MM.1S (cell line): ENCODE measurements around the gene SLC4A5.

Experiments
- DNase-seq: peaks from one replicate; pipeline ENCODE4 v3.0.0-alpha.2; 2015
- H2AFZ ChIP-seq: fragments of 300-600 bp; sonication (generic); 2 replicates; pipeline ENCODE4 v1.6.0; 2016; ENCODE audit warnings: antibody characterized with exemption, low read length
- H3F3A ChIP-seq: fragments of 300-600 bp; sonication (generic); 2 replicates; pipeline ENCODE4 v1.6.1; 2016; ENCODE audit warnings: mild to moderate bottlenecking, antibody characterized with exemption, low read length, moderate library complexity, mixed read lengths; ENCODE audit not compliant: insufficient read depth
- H3K27ac ChIP-seq: fragments of 300-600 bp; sonication (generic); 2 replicates; pipeline ENCODE4 v1.5.1; 2016; ENCODE audit warnings: mild to moderate bottlenecking, low read length
- H3K27me3 ChIP-seq: fragments of 300-600 bp; sonication (generic); replicated peaks from 2 replicates; pipeline ENCODE4 v1.6.0; 2016; ENCODE audit warnings: low read length; ENCODE audit not compliant: insufficient read depth
- H3K36me3 ChIP-seq: fragments of 300-600 bp; sonication (generic); replicated peaks from 2 replicates; pipeline ENCODE4 v1.6.1; 2016; ENCODE audit warnings: mild to moderate bottlenecking, low read length, mixed read lengths; ENCODE audit not compliant: insufficient read depth
- H3K4me1 ChIP-seq: fragments of 300-600 bp; sonication (generic); 2 replicates; pipeline ENCODE4 v1.6.1; 2016; ENCODE audit warnings: low read length, mixed read lengths
- H3K4me2 ChIP-seq: fragments of 300-600 bp; sonication (generic); 2 replicates; pipeline ENCODE4 v1.6.0; 2016; ENCODE audit warnings: low read depth, low read length
- H3K4me3 ChIP-seq: fragments of 300-600 bp; sonication (generic); 2 replicates; pipeline ENCODE4 v1.5.1; 2016; ENCODE audit warnings: low read length, mixed read lengths
- H3K79me2 ChIP-seq: fragments of 300-600 bp; sonication (generic); 2 replicates; pipeline ENCODE4 v1.6.1; 2016; ENCODE audit warnings: mixed run types, low read length, mixed read lengths
- H3K9ac ChIP-seq: fragments of 300-600 bp; sonication (generic); 2 replicates; pipeline ENCODE4 v1.6.1; 2016; ENCODE audit warnings: low read length, mixed read lengths
- H3K9me2 ChIP-seq: fragments of 300-600 bp; sonication (generic); replicated peaks from 2 replicates; pipeline ENCODE4 v1.6.1; 2016; ENCODE audit warnings: mild to moderate bottlenecking, low read length, mixed read lengths; ENCODE audit not compliant: insufficient read depth
- H3K9me3 ChIP-seq: fragments of 300-600 bp; sonication (generic); replicated peaks from 2 replicates; pipeline ENCODE4 v1.6.1; 2016; ENCODE audit warnings: mild to moderate bottlenecking, low read length, mixed read lengths; ENCODE audit not compliant: insufficient read depth
- H4K20me1 ChIP-seq: fragments of 300-600 bp; sonication (generic); 2 replicates; pipeline ENCODE4 v1.6.1; 2016; ENCODE audit warnings: mild to moderate bottlenecking, low read length, moderate library complexity, mixed read lengths; ENCODE audit not compliant: insufficient read depth
- CTCF ChIP-seq: fragments of 300-600 bp; sonication (generic); IDR thresholded peaks from 2 replicates; pipeline ENCODE4 v1.5.1; 2016; ENCODE audit warnings: antibody characterized with exemption, low read length, mixed read lengths
- EZH2 ChIP-seq: fragments of 300-600 bp; sonication (generic); optimal IDR thresholded peaks from 2 replicates; pipeline ENCODE3; 2017; ENCODE audit warnings: low read depth, mild to moderate bottlenecking, antibody characterized with exemption, low read length, mixed read lengths
- EZH2phosphoT487 ChIP-seq: fragments of 300-600 bp; sonication (generic); IDR thresholded peaks from 2 replicates; pipeline ENCODE4 v1.6.1; 2018; ENCODE audit warnings: antibody characterized with exemption, low read length

SLC4A5 gene

GRCh38 chr2:74225698-74226459 is 117.3 kb downstream of the SLC4A5 start:
- H3K36me3 ChIP-seq: no peaks in the 10 kb centered on the region
- no peak for TF ChIP-seq EZH2
- TF ChIP-seq EZH2phosphoT487: no peak
- TF ChIP-seq CTCF: no peak

DNA sequence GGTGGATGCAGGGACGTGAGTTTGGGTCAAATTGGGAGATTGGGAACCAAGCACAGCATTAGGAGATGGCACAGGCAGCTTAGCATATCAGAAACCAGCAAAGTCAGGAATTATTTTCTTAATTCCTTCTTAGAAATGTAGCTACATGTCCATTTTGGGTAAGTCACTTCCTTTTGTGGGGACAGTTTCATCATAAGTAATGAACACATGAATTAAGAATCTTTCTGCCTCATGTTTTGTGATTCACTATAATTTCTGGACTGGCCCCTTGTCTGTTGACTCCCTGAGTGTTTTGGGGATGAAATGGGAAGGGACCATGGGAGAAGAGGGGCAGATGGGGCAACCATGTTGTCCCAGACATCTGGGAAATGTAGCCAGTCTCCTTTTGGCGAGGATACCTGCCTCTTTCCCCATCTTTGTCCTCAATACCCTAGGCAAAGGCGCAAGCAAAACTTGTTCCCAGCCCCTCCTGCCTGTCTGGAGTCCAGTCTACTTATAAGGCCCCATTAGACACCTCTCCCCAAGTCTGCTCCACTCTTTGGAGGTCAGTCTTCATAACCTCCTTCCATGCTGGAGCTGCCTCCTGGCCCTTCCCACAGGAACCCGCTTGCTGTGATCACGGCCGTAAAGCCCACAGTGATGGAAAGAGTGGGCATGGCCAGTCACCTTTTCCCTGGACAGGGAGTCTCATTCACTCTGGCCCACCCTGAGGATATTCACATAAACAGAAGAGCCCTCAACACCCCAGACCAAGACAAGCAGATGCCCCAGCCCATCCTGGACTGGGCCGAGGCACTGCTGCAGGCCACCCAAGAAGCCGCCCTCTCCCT is 119.1 kb downstream of the SLC4A5 start:
- Histone ChIP-seq H2AFZ (no peak overlapping the region), H3K27ac (no peak overlapping the region)
- DNase-seq: no peak

More at GRCh38 chr2:74225698-74226459, 117.3 kb downstream of the SLC4A5 start:
- Histone ChIP-seq H4K20me1 (no peaks in the 10 kb centered on the region), H3K9me2 (no peaks in the 10 kb centered on the region), H3K9ac (no peak overlapping the region), H3K79me2 (no peaks in the 10 kb centered on the region), H3K4me2 (no peak overlapping the region), H3K4me3 (no peak overlapping the region), H3F3A (no peaks in the 10 kb centered on the region; the same call in 1 of the 2 replicates), H3K9me3 (no peaks in the 10 kb centered on the region), H3K27me3 (no peaks in the 10 kb centered on the region), H2AFZ (no peak overlapping the region), H3K27ac (no peak overlapping the region), H3K4me1 (no peaks in the 10 kb centered on the region)
- no peak for DNase-seq

DNA sequence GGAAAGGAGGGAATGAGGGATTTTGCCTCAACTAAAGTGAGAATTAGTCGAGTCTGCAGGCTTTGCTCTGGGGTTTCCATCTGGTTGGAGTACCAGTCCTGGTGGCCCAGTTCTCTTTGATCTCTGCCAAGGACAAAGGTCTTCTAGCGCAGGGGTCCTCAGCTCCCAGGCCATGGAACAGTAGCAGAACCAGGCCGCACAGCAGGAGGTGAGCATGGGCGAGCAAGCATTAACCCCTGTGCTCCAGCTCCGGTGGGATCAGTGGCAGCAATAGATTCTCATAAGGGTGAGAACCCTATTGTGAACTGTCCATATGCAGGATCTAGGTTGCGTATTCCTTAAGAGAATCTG is 120.9 kb downstream of the SLC4A5 start:
- Histone ChIP-seq H3K9me2 (no peaks in the 10 kb centered on the region), H3K4me3 (no peak overlapping the region), H3K4me1 (no peaks in the 10 kb centered on the region), H3K9me3 (no peaks in the 10 kb centered on the region), H2AFZ (no peak overlapping the region), H3K27ac (no peak overlapping the region), H3K4me2 (no peak overlapping the region), H4K20me1 (no peaks in the 10 kb centered on the region), H3K79me2 (no peaks in the 10 kb centered on the region), H3K9ac (no peak overlapping the region), H3K27me3 (no peaks in the 10 kb centered on the region), H3K36me3 (no peaks in the 10 kb centered on the region), H3F3A (no peaks in the 10 kb centered on the region; the same call in 1 of the 2 replicates)
- DNase-seq: no peak
- no peak for TF ChIP-seq CTCF
- no peak for TF ChIP-seq EZH2
- TF ChIP-seq EZH2phosphoT487: no peak

More for the DNA sequence above, 119.1 kb downstream of the SLC4A5 start:
- Histone ChIP-seq H3K79me2 (no peaks in the 10 kb centered on the region), H3K4me1 (no peaks in the 10 kb centered on the region), H3K27me3 (no peaks in the 10 kb centered on the region), H3K9me2 (no peaks in the 10 kb centered on the region), H3K36me3 (no peaks in the 10 kb centered on the region), H3K9me3 (no peaks in the 10 kb centered on the region), H4K20me1 (no peaks in the 10 kb centered on the region), H3K4me2 (no peak overlapping the region), H3K9ac (no peak overlapping the region), H3F3A (no peaks in the 10 kb centered on the region; the same call in 1 of the 2 replicates), H3K4me3 (no peak overlapping the region)
- TF ChIP-seq EZH2 (no peak), EZH2phosphoT487 (no peak), CTCF (no peak)
